Measurements from ENCODE around the gene CRTAP. TPM values are rescaled to one million over a fixed set of nuclear protein-coding genes. Genes with fewer than 3 reads are reported as not detected.
"Not testable (repeated sequence)": the region's sequence is repeated elsewhere in the genome, so short reads cannot be mapped to it uniquely, and the experiment has no call there.

Gene CRTAP
- total RNA-seq, 1 donor, result 323 TPM

DNA sequence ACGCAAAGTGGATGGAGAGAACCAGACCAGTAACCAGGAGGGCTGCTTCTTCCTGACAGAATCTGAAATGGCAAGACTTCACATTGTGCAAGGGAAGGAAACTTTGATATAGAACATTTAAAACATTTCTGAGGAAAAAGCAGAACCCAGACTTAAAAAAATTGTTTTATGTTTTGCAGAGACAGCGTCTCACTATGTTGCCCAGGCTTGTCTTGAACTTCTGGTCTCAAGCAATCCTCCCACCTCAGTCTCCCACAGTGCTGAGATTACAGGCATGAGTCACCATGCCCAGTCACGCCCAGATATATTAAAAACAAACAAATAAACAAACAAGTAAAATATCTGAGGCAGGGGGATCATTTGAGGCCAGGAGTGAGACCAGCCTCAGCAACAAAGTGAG is 46.2 kb downstream of the CRTAP start:
- TF ChIP-seq, protein P1, sequence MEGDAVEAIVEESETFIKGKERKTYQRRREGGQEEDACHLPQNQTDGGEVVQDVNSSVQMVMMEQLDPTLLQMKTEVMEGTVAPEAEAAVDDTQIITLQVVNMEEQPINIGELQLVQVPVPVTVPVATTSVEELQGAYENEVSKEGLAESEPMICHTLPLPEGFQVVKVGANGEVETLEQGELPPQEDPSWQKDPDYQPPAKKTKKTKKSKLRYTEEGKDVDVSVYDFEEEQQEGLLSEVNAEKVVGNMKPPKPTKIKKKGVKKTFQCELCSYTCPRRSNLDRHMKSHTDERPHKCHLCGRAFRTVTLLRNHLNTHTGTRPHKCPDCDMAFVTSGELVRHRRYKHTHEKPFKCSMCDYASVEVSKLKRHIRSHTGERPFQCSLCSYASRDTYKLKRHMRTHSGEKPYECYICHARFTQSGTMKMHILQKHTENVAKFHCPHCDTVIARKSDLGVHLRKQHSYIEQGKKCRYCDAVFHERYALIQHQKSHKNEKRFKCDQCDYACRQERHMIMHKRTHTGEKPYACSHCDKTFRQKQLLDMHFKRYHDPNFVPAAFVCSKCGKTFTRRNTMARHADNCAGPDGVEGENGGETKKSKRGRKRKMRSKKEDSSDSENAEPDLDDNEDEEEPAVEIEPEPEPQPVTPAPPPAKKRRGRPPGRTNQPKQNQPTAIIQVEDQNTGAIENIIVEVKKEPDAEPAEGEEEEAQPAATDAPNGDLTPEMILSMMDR (IDR thresholded peaks at IDR 0.05; ENCODE audit: insufficient read depth, low read length), result no peak
- DNase-seq (ENCODE audit: low read depth), result no peak

DNA sequence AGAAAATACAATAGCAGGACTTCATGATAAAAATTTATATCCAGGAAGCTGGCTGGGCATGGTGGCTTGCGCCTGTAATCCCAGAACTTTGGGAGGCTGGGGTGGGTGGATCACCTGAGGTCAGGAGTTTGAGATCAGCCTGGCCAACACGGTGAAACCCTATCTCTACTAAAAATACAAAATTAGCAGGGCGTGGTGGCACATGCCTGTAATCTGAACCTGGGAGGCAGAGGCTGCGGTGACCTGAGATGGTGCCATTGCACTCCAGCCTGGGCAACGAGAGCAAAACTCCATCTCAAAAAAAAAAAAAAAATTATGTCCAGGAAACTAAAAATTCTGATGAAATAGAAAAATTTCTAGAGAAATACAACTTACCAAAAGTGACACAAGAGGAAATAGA is 48.8 kb downstream of the CRTAP start:
- DNase-seq (ENCODE audit: low read depth); H3K4me3 ChIP-seq (ENCODE audit: low read depth, low read length): not testable (repeated sequence)

More for the DNA sequence above, 46.2 kb downstream of the CRTAP start:
- no peak overlapping the region for H3K4me3 ChIP-seq (ENCODE audit: low read depth, low read length)

DNA sequence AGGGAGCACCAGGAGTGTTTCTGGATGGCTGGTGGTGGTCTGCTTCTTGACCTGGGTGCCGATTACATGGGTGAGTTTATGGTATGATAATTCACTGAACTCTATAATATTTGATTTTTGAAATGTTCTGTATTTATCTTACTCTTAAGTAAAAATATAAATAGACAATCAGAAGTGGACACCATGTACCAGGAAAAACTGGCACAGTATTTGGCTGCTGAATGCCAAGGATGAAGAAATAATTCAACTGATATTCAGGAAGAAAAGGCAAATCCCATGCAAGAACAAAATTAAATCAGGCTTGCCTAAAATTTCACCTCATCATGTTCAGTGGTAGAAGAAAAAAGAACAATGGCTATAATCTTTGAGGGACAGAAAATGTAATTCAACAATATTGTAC is 51.6 kb downstream of the CRTAP start:
- TF ChIP-seq, protein P1 (IDR thresholded peaks at IDR 0.05; ENCODE audit: insufficient read depth, low read length), result no peak
- no peak for DNase-seq (ENCODE audit: low read depth)
- H3K4me3 ChIP-seq (ENCODE audit: low read depth, low read length), result no peak overlapping the region

DNA sequence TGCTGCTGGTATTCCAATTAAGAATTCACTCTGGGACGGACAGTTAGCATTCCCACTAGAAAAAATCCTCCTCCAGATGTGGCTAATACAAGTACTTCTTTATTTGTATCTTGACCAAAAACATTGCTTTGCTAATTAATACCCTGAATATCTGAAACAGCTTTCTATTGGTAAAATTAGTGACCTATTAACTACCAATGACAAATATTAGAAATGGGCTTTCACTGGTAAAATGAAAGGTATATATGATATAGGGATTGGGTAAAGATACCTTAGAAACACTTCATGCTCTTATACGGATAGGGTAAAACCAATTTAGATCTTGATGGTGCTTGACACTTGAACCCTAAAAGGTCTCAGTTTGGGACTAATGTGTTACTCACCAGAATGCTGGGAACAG is 52.3 kb downstream of the CRTAP start:
- DNase-seq (ENCODE audit: low read depth), result no peak
- H3K4me3 ChIP-seq (ENCODE audit: low read depth, low read length), result no peak overlapping the region
- TF ChIP-seq, protein P1 (IDR thresholded peaks at IDR 0.05; ENCODE audit: insufficient read depth, low read length), result no peak

DNA sequence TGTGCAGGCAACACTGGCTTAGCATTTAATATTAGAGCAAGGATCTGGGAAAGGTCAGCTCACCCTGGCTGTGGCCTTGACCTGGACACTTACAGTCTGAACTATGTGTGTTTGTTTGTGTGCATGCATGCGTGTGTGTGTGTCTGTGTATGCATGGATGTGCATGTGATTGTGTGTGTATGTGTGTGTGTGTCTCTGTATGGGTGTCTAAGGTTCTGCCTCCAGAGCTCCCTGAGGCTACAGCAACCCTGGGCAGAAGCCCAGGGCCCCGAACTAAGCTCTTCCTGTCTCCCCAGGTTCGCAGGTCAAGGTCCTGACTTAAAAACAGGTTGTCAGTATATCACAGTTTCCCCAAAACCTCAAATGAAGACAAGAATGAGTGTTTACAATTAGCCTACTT is 53.5 kb downstream of the CRTAP start:
- H3K4me3 ChIP-seq (ENCODE audit: low read depth, low read length), result no peak overlapping the region
- DNase-seq (ENCODE audit: low read depth), result no peak
- TF ChIP-seq, protein P1 (IDR thresholded peaks at IDR 0.05; ENCODE audit: insufficient read depth, low read length), result no peak

DNA sequence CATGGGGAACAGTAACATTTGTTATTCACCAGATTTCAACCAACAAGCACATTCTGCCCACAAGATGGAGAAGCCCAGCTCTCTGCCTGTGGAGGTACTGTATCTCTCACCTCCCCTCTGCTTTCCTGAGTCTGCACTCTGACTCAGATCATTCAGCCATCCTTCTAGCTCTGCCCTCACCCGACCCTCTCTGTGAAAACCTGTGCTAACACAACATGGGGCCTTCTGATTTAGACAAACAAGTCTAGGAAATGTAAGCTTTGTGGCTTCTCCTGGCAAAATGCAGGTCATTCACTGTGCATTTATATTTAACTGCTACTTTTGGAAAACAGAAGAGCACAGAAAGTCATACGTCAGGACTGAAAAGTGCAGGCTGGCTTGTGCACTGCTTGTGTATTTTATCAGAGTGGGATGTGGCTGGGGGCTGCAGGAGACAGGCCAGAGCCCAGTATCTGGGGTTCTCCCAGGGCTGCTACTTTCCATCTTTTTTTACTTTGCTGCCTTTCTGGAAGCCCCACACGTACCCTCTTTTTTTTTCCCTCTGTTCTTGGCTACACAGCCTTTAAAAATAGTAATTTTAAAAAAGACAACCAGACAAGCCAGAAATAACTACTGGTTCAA is 54.0 kb downstream of the CRTAP start:
- H3K4me3 ChIP-seq (ENCODE audit: low read depth, low read length), result no peak overlapping the region
- DNase-seq (ENCODE audit: low read depth), result no peak
- TF ChIP-seq, protein P1 (IDR thresholded peaks at IDR 0.05; ENCODE audit: insufficient read depth, low read length), result no peak

DNA sequence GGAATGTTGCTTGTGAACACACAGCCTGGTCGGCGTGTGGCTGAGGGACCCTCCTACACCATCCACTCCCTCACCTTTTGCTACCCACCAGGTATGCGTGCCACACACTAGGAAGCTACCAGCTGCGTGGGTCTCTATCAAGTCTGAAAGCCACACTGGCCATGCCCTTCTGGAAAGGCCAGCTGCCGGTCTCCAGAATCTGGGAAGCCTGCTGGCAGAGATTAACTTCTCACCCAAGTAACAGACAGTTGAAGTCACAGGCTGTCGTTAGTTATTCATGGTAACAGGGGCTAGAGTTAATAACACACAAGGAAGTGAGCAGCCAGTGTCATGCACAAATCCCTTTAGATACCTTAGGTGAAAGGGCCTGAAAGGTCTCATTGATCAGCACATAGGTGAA is 56.7 kb downstream of the CRTAP start:
- no peak for DNase-seq (ENCODE audit: low read depth)
- TF ChIP-seq, protein P1 (IDR thresholded peaks at IDR 0.05; ENCODE audit: insufficient read depth, low read length), result no peak
- H3K4me3 ChIP-seq (ENCODE audit: low read depth, low read length), result no peak overlapping the region

Data from fibroblast of the aortic adventitia (primary cell).